Activated CD8-positive, alpha-beta memory T cell treated with anti-CD3 and anti-CD28 coated beads, Interleukin-2, amount 50 U/mL, for 1 hour (primary cell): ENCODE measurements around the gene CLDN18.

Experiments
- DNase-seq: peaks from one replicate; pipeline ENCODE4 v3.0.0-alpha.2; 2020; ENCODE audit errors: extremely low read depth

The CLDN18 gene

GRCh38 chr3:138062626-138063025 is 52.7 kb downstream of the CLDN18 start:
- no peak for DNase-seq

DNA sequence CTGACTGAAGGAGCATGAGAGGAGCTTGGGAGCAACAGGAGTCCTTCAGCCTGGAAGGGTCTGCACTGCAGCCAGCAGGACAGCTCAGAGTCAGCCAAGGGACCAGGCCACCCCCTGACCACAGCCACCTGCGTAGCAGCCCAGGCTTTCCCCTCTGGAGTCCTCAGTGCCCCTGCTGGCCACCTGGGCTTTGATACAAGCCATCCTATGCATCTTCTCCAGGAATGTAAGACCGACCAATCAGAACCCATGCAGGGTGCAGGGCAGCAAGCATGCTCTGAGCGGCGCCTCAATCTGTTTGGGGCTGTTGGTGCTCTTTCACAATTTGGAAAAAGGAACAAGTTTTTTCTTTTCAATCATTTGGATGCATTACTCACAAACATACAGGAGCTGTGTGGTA is 53.5 kb downstream of the CLDN18 start:
- DNase-seq: no peak

DNA sequence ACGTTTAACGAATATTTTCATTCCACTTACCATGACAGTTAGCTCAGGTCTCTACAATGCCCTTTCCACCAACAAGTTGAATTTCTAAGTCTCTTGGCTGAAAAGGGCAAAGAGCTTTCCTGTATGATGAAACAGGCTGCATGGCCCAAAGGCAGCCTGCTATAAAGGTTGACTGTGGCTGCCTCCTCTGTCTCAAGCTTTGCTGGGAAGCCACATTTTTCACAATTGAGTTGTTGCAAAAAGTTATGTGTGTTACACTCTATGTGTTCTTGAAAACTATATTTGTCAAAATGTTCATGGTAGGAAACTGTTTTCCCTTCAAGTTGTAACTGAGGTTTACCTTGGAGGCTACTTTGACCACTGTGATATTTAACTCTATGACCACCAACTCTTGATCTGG is 56.0 kb downstream of the CLDN18 start:
- DNase-seq: no peak

DNA sequence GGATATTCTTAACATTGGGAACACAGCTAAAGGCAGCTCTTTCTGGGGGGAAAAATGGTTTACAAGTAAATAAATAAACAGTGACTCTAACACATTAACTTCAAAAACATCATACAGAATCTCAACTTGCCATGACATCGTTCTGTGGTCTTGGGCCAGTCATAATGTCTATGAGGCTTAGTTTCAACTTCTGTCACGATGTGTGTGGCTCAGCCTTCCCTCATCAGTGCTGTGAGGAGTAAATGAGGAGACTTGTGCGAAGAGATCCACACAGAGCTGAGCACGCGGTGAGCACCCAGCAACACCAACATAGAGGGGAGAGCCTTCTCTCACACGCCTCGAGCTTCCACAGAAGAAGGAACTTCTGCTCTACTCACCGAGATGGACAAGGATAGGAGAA is 56.4 kb downstream of the CLDN18 start:
- no peak for DNase-seq

DNA sequence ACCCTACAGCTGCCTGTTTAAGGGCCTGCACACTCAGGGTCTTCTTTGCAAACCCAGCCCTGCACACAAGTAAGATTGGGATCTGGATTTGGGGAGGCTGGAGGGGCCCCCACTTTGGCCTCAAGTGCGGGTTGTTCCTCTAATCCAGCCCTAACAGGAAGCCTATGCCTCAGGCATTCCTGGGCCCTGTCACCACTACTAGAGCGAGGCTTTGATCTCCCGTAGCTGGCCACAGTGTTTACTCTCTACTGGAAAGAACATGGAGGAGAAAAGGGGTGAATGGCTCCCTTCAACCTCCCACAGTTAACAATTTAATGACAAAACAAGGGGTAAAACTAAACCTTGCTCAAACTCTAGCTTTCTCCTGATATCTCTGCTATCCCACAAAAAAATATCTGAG is 57.0 kb downstream of the CLDN18 start:
- no peak for DNase-seq

- no peak for DNase-seq
Observed at GRCh38 chr3:138068046-138068445, 58.1 kb downstream of the CLDN18 start.

- peak; percentile 23 for DNase-seq
Observed at GRCh38 chr3:138068579-138069174, 58.7 kb downstream of the CLDN18 start.

- DNase-seq: no peak
Observed at GRCh38 chr3:138070006-138070405, 60.0 kb downstream of the CLDN18 start.

DNA sequence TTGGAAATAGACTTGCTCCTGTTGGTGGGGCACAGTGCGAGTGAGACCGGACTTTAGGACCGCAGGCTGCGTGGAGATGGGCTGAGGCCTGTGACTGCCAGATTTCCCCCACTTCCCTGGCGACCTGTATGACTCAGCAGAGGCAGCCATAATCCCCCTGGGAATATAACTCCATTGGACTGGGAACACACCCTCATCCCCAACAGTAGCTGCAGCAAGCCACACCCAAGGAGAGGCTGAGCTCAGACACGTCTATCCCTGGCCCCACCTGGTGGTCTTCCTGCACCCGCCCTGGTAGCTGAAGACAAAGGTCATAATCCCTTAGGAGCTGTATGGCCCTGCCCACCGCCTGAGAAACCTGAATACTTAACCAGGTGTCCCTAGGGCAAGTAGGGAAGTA is 62.8 kb downstream of the CLDN18 start:
- no peak for DNase-seq

GRCh38 chr3:138078096-138078495 is 68.1 kb downstream of the CLDN18 start:
- no peak for DNase-seq

- DNase-seq: no peak
Observed at GRCh38 chr3:138078901-138079344, 69.0 kb downstream of the CLDN18 start.

- DNase-seq: no peak
Observed at GRCh38 chr3:138079901-138080300, 69.9 kb downstream of the CLDN18 start.

GRCh38 chr3:138081371-138082084 is 71.6 kb downstream of the CLDN18 start:
- DNase-seq: no peak

GRCh38 chr3:138082085-138082991 is 72.4 kb downstream of the CLDN18 start:
- no peak for DNase-seq

- no peak for DNase-seq
Observed at GRCh38 chr3:138082992-138083386, 73.0 kb downstream of the CLDN18 start.
